ENCODE measurements around the gene ARHGAP24. TPM values are rescaled to one million over a fixed set of nuclear protein-coding genes. Genes with fewer than 3 reads are reported as not detected.

The ARHGAP24 gene
- total RNA-seq, 2 experiments from 2014 or later, result not detected

- no peaks in the 10 kb centered on the region for H3K36me3 Mint-ChIP-seq (ENCODE audit: low read depth)
- H3K9me3 Mint-ChIP-seq (ENCODE audit: low read depth), result no peaks in the 10 kb centered on the region
- intact Hi-C loops (cut with DNase I, micrococcal nuclease), result no loop called here
- ChIA-PET POLR2A (no interaction called here), CTCF (interaction anchor here (0.5 kb wide), 1 partner anchor 1417 kb away, joined by 3 read pairs; no protein-coding TSS in a partner anchor)
- no peaks in the 10 kb centered on the region for H3K27me3 Mint-ChIP-seq
- no peak for DNase-seq
- no peak overlapping the region for H3K4me3 Mint-ChIP-seq
- no peak overlapping the region for H3K27ac Mint-ChIP-seq
- no peaks in the 10 kb centered on the region for H3K4me1 Mint-ChIP-seq
- ATAC-seq, result no peak
Measured at GRCh38 chr4:85761803-85762528, 287.0 kb downstream of the ARHGAP24 start.

- ChIA-PET POLR2A (no interaction called here), CTCF (interaction anchor here (0.5 kb wide), 1 partner anchor 1418 kb away, joined by 3 read pairs; no protein-coding TSS in a partner anchor)
- no peaks in the 10 kb centered on the region for H3K36me3 Mint-ChIP-seq (ENCODE audit: low read depth)
- H3K27me3 Mint-ChIP-seq, result no peaks in the 10 kb centered on the region
- H3K4me3 Mint-ChIP-seq, result no peak overlapping the region
- no peaks in the 10 kb centered on the region for H3K9me3 Mint-ChIP-seq (ENCODE audit: low read depth)
- H3K4me1 Mint-ChIP-seq, result no peaks in the 10 kb centered on the region
- no peak overlapping the region for H3K27ac Mint-ChIP-seq
- ATAC-seq, result no peak
- intact Hi-C loops (cut with DNase I, micrococcal nuclease), result no loop called here
- no peak for DNase-seq
Measured at GRCh38 chr4:85762529-85762871, 287.6 kb downstream of the ARHGAP24 start.

GRCh38 chr4:85763202-85763601 is 288.3 kb downstream of the ARHGAP24 start:
- Mint-ChIP-seq H3K27ac (no peak overlapping the region), H3K27me3 (no peaks in the 10 kb centered on the region), H3K4me1 (no peaks in the 10 kb centered on the region), H3K9me3 (ENCODE audit: low read depth) (no peaks in the 10 kb centered on the region), H3K36me3 (ENCODE audit: low read depth) (no peaks in the 10 kb centered on the region), H3K4me3 (no peak overlapping the region)
- ChIA-PET POLR2A (no interaction called here), CTCF (no interaction called here)
- ATAC-seq, result no peak
- DNase-seq, result no peak
- intact Hi-C loops (cut with DNase I, micrococcal nuclease), result no loop called here

GRCh38 chr4:85767649-85768048 is 292.7 kb downstream of the ARHGAP24 start:
- Mint-ChIP-seq H3K4me1 (no peaks in the 10 kb centered on the region), H3K27me3 (no peaks in the 10 kb centered on the region), H3K27ac (no peak overlapping the region), H3K4me3 (no peak overlapping the region), H3K36me3 (ENCODE audit: low read depth) (no peaks in the 10 kb centered on the region), H3K9me3 (ENCODE audit: low read depth) (peaks cover 3% of the 10 kb centered on the region)
- no peak for ATAC-seq
- intact Hi-C loops (cut with DNase I, micrococcal nuclease), result no loop called here
- POLR2A ChIA-PET, result no interaction called here
- CTCF ChIA-PET, result no interaction called here
- no peak for DNase-seq

- no peaks in the 10 kb centered on the region for H3K4me1 Mint-ChIP-seq
- no peaks in the 10 kb centered on the region for H3K36me3 Mint-ChIP-seq (ENCODE audit: low read depth)
- ChIA-PET CTCF (no interaction called here), POLR2A (no interaction called here)
- DNase-seq (no peak), ATAC-seq (no peak)
- H3K4me3 Mint-ChIP-seq, result no peak overlapping the region
- peaks cover 3% of the 10 kb centered on the region for H3K9me3 Mint-ChIP-seq (ENCODE audit: low read depth)
- intact Hi-C loops (cut with DNase I, micrococcal nuclease), result no loop called here
- no peaks in the 10 kb centered on the region for H3K27me3 Mint-ChIP-seq
- H3K27ac Mint-ChIP-seq, result no peak overlapping the region
Measured at GRCh38 chr4:85769009-85769408, 294.1 kb downstream of the ARHGAP24 start.

DNA sequence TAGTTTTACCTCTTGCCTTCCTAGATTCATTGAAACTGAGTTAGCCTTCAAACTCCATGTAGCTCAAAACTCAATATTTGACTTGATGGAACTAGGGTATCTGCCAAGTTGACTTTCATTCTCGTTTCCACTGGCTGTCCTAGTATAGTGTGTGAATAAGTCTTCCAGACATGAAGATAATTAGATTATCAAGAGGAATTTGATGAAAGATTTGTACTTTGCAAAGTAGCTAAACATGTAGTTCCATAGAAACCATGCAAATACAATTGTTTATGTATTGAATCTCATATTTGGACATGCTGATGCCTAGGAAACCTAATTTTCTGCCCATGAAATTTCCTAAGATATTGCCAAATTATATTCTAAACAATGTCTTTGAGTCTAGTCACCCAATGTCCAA is 297.5 kb downstream of the ARHGAP24 start:
- Mint-ChIP-seq H3K36me3 (ENCODE audit: low read depth) (no peaks in the 10 kb centered on the region), H3K27me3 (no peaks in the 10 kb centered on the region), H3K4me3 (no peak overlapping the region), H3K9me3 (ENCODE audit: low read depth) (peaks cover 3% of the 10 kb centered on the region), H3K27ac (no peak overlapping the region), H3K4me1 (no peaks in the 10 kb centered on the region)
- CTCF ChIA-PET, result interaction anchor here (0.9 kb wide), 1 partner anchor 33 kb away, joined by 3 read pairs; no protein-coding TSS in a partner anchor
- DNase-seq (no peak), ATAC-seq (no peak)
- POLR2A ChIA-PET, result no interaction called here
- intact Hi-C loops (cut with DNase I, micrococcal nuclease), result no loop called here

DNA sequence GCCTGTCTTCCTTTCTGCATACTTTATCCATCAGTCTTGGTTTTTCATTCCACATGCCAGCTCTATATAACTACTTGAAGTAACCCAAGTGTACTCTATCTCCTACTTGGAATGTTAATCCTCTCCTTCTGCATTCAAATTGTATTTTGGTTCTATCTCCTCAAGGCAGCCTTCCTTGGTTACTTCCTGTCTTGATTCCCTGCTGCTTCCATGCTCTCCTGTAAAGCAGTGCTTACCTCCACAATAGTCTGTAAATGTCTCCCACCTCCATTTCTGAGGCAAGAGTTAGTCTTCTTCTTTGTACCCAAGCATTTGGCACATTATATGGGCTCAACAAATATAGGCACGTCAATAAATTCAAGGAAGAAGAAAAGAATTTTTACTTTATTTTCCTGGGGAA is 298.4 kb downstream of the ARHGAP24 start:
- no peaks in the 10 kb centered on the region for H3K36me3 Mint-ChIP-seq (ENCODE audit: low read depth)
- ATAC-seq (no peak), DNase-seq (no peak)
- no peaks in the 10 kb centered on the region for H3K27me3 Mint-ChIP-seq
- H3K9me3 Mint-ChIP-seq (ENCODE audit: low read depth), result peaks cover 3% of the 10 kb centered on the region
- no peak overlapping the region for H3K27ac Mint-ChIP-seq
- intact Hi-C loops (cut with DNase I, micrococcal nuclease), result no loop called here
- no peaks in the 10 kb centered on the region for H3K4me1 Mint-ChIP-seq
- CTCF ChIA-PET, result no interaction called here
- POLR2A ChIA-PET, result no interaction called here
- H3K4me3 Mint-ChIP-seq, result no peak overlapping the region

GRCh38 chr4:85774000-85774399 is 299.1 kb downstream of the ARHGAP24 start:
- H3K4me1 Mint-ChIP-seq, result no peaks in the 10 kb centered on the region

DNA sequence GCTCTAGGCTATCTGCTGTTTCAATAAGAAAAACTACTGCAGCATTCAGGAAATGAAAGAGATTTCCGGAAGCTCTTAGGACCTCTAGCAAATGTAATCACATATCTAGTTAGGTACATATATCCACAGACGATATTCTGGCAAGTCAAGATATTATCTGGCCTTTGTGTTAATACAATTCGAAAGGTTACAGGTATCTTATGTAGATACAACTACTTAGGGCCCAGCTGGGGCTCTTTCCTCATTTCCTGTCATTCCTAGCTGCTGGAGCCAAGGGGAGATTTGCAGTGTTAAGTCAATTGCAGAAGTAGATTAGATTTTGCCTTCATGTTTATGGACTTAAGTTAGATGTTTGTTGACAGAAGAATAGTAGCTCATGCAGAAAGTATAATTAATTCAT is 299.5 kb downstream of the ARHGAP24 start:
- H3K36me3 Mint-ChIP-seq (ENCODE audit: low read depth), result no peaks in the 10 kb centered on the region
- no peaks in the 10 kb centered on the region for H3K27me3 Mint-ChIP-seq
- CTCF ChIA-PET, result no interaction called here

More at GRCh38 chr4:85774000-85774399, 299.1 kb downstream of the ARHGAP24 start:
- H3K9me3 Mint-ChIP-seq (ENCODE audit: low read depth), result peaks cover 3% of the 10 kb centered on the region
- no peak for DNase-seq
- ATAC-seq, result no peak
- no peaks in the 10 kb centered on the region for H3K27me3 Mint-ChIP-seq
- intact Hi-C loops (cut with DNase I, micrococcal nuclease), result no loop called here
- ChIA-PET CTCF (no interaction called here), POLR2A (no interaction called here)
- no peaks in the 10 kb centered on the region for H3K36me3 Mint-ChIP-seq (ENCODE audit: low read depth)
- no peak overlapping the region for H3K27ac Mint-ChIP-seq
- H3K4me3 Mint-ChIP-seq, result no peak overlapping the region

GRCh38 chr4:85776096-85776495 is 301.1 kb downstream of the ARHGAP24 start:
- ChIA-PET CTCF (no interaction called here), POLR2A (no interaction called here)

More for the DNA sequence above, 299.5 kb downstream of the ARHGAP24 start:
- intact Hi-C loops (cut with DNase I, micrococcal nuclease), result no loop called here
- ATAC-seq (no peak), DNase-seq (no peak)
- Mint-ChIP-seq H3K4me3 (no peak overlapping the region), H3K4me1 (no peaks in the 10 kb centered on the region), H3K27ac (no peak overlapping the region), H3K9me3 (ENCODE audit: low read depth) (peaks cover 3% of the 10 kb centered on the region)
- POLR2A ChIA-PET, result no interaction called here

DNA sequence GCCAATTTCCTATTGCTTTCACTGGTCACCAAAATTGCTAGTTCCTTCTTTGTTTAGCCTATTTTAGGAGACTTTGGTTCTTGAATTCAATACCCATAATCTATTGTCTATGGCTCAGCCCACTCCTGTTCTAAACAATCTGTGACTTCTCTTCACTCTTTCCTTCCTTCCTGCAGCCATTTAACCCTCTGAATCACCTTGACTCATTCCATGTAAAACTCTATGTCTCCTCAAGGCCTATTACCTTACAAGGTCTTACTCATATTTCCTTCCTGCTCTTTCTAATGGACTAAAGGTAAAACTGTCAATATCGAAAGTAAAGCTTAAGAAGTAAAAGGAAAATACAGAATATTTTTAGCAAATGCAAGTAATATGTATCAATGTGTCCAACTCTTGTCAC is 301.6 kb downstream of the ARHGAP24 start:
- no peak overlapping the region for H3K4me3 Mint-ChIP-seq
- intact Hi-C loops (cut with DNase I, micrococcal nuclease), result no loop called here
- H3K27me3 Mint-ChIP-seq, result no peaks in the 10 kb centered on the region
- H3K4me1 Mint-ChIP-seq, result no peaks in the 10 kb centered on the region
- no peak for ATAC-seq
- ChIA-PET CTCF (no interaction called here), POLR2A (no interaction called here)
- peaks cover 3% of the 10 kb centered on the region for H3K9me3 Mint-ChIP-seq (ENCODE audit: low read depth)
- DNase-seq, result no peak
- H3K27ac Mint-ChIP-seq, result no peak overlapping the region
- H3K36me3 Mint-ChIP-seq (ENCODE audit: low read depth), result no peaks in the 10 kb centered on the region

More at GRCh38 chr4:85776096-85776495, 301.1 kb downstream of the ARHGAP24 start:
- H3K36me3 Mint-ChIP-seq (ENCODE audit: low read depth), result no peaks in the 10 kb centered on the region
- no peaks in the 10 kb centered on the region for H3K27me3 Mint-ChIP-seq
- intact Hi-C loops (cut with DNase I, micrococcal nuclease), result no loop called here
- ATAC-seq (no peak), DNase-seq (no peak)
- H3K4me3 Mint-ChIP-seq, result no peak overlapping the region
- H3K9me3 Mint-ChIP-seq (ENCODE audit: low read depth), result peaks cover 3% of the 10 kb centered on the region
- H3K27ac Mint-ChIP-seq, result no peak overlapping the region
- H3K4me1 Mint-ChIP-seq, result no peaks in the 10 kb centered on the region

DNA sequence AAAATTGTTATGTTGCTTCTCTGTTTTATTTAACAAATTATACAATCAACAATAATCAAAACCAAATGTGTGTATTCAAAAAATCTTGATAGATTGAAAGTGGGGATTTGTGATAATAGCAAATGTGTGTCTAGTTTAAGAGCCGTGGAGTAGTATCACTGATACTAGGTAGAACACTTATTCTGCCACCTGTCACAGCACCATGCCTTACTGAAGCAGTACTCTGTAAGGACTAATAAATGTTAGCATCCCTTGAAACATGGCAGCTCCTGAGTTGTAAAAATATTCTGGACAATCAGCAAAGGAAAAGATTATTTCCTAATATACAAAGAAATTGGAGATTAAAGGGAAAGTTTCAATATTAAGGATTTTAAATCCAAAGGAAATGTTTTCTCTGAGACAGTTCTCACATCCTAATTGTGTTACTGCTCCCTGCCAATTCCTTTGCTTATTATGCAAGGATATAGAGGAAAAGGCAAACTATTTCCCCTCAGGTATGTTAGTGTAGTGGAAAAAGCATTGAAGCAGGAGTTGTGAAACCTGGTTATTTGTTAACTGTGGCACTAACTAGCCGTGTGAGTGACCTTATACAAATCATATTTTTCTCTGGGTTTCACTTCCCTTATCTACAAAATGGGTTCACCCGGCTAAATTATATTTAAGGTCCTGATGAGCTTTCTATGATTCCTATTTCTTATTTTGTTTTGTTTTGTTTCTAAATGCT is 303.1 kb downstream of the ARHGAP24 start:
- Mint-ChIP-seq H3K27me3 (no peaks in the 10 kb centered on the region), H3K36me3 (ENCODE audit: low read depth) (no peaks in the 10 kb centered on the region), H3K4me3 (no peak overlapping the region), H3K9me3 (ENCODE audit: low read depth) (no peaks in the 10 kb centered on the region), H3K27ac (no peak overlapping the region), H3K4me1 (no peaks in the 10 kb centered on the region)
- DNase-seq (no peak), ATAC-seq (no peak)
- POLR2A ChIA-PET, result no interaction called here
- intact Hi-C loops (cut with DNase I, micrococcal nuclease), result no loop called here
- CTCF ChIA-PET, result interaction anchor here (0.9 kb wide), 1 partner anchor 19 kb away, joined by 3 read pairs; no protein-coding TSS in a partner anchor

Measured in activated CD4-positive, alpha-beta T cell treated with anti-CD3 and anti-CD28 coated beads for 36 hours (primary cell).